ENCODE measurements around the gene ITGB1BP1.

ITGB1BP1 gene

GRCh38 chr2:9424447-9425164 is 1.3 kb upstream of the ITGB1BP1 start:
- H3K27me3 ChIP-seq = no peaks in the 10 kb centered on the region
- H3K9me3 ChIP-seq = no peaks in the 10 kb centered on the region
- no peak for TF ChIP-seq CTCF (IDR thresholded peaks at IDR 0.05)
- H3K27ac ChIP-seq = peak overlapping the region; percentile 87
- peak overlapping the region; percentile 96 to 98 for H3K4me3 ChIP-seq (ENCODE audit: low read depth in 1 of 2, low read length in 1 of 2)
- peaks cover 20 to 24% of the 10 kb centered on the region in 2 experiments for H3K4me1 ChIP-seq (ENCODE audit: control insufficient read depth in 1 of 2, insufficient read depth in 1 of 2, low read depth in 1 of 2, low read length in 1 of 2)
- peaks cover under 1% of the 10 kb centered on the region for H3K36me3 ChIP-seq

GRCh38 chr2:9423922-9424272 is 569 bp upstream of the ITGB1BP1 start:
- H3K9me3 ChIP-seq = no peaks in the 10 kb centered on the region
- H3K27me3 ChIP-seq = no peaks in the 10 kb centered on the region
- H3K4me1 ChIP-seq (ENCODE audit: control insufficient read depth in 1 of 2, insufficient read depth in 1 of 2, low read depth in 1 of 2, low read length in 1 of 2) = peaks cover 20 to 24% of the 10 kb centered on the region in 2 experiments
- TF ChIP-seq CTCF (IDR thresholded peaks at IDR 0.05) = no peak
- H3K36me3 ChIP-seq = no peaks in the 10 kb centered on the region
- H3K27ac ChIP-seq = peak overlapping the region; percentile 87
- H3K4me3 ChIP-seq (ENCODE audit: low read depth in 1 of 2, low read length in 1 of 2) = peak overlapping the region; percentile 96 to 98

- no peaks in the 10 kb centered on the region for H3K9me3 ChIP-seq
- no peaks in the 10 kb centered on the region for H3K36me3 ChIP-seq
- peak overlapping the region; percentile 96 to 98 for H3K4me3 ChIP-seq (ENCODE audit: low read depth in 1 of 2, low read length in 1 of 2)
- no peak for TF ChIP-seq CTCF (IDR thresholded peaks at IDR 0.05)
- H3K4me1 ChIP-seq (ENCODE audit: control insufficient read depth in 1 of 2, insufficient read depth in 1 of 2, low read depth in 1 of 2, low read length in 1 of 2) = peaks cover 20 to 24% of the 10 kb centered on the region in 2 experiments
- peak overlapping the region; percentile 87 for H3K27ac ChIP-seq
- no peaks in the 10 kb centered on the region for H3K27me3 ChIP-seq
Measured at GRCh38 chr2:9422321-9423099, 818 bp downstream of the ITGB1BP1 start.

- H3K36me3 ChIP-seq = peaks cover 9% of the 10 kb centered on the region
- no peaks in the 10 kb centered on the region for H3K27me3 ChIP-seq
- no peak overlapping the region for H3K27ac ChIP-seq
- TF ChIP-seq CTCF (IDR thresholded peaks at IDR 0.05) = no peak
- peaks cover 20 to 24% of the 10 kb centered on the region in 2 experiments for H3K4me1 ChIP-seq (ENCODE audit: control insufficient read depth in 1 of 2, insufficient read depth in 1 of 2, low read depth in 1 of 2, low read length in 1 of 2)
- no peaks in the 10 kb centered on the region for H3K9me3 ChIP-seq
- H3K4me3 ChIP-seq (ENCODE audit: low read depth in 1 of 2, low read length in 1 of 2) = no peak overlapping the region
Measured at GRCh38 chr2:9420495-9420894, 2.8 kb downstream of the ITGB1BP1 start.

- TF ChIP-seq CTCF (IDR thresholded peaks at IDR 0.05) = no peak
- H3K36me3 ChIP-seq = peaks cover 12% of the 10 kb centered on the region
- H3K27ac ChIP-seq = no peak overlapping the region
- no peaks in the 10 kb centered on the region for H3K9me3 ChIP-seq
- H3K27me3 ChIP-seq = no peaks in the 10 kb centered on the region
- H3K4me1 ChIP-seq (ENCODE audit: control insufficient read depth in 1 of 2, insufficient read depth in 1 of 2, low read depth in 1 of 2, low read length in 1 of 2) = peaks cover 18% of the 10 kb centered on the region in 2 experiments
- H3K4me3 ChIP-seq (ENCODE audit: low read depth in 1 of 2, low read length in 1 of 2) = no peak overlapping the region
Measured at GRCh38 chr2:9419541-9419940, 3.8 kb downstream of the ITGB1BP1 start.

Measured in neutrophil (primary cell).